Endothelial cell of umbilical vein (primary cell): Measurements from ENCODE around the gene TPCN2.

Source experiments
- EZH2 ChIP-seq: IDR thresholded peaks from 2 replicates; pipeline ENCODE4 v1.6.1; 2012; ENCODE audit warnings: borderline replicate concordance, low read depth, mild to moderate bottlenecking, moderate library complexity, low read length, inconsistent platforms; ENCODE audit not compliant: severe bottlenecking
- FOS ChIP-seq: IDR thresholded peaks from 2 replicates; pipeline ENCODE4 v1.6.1; 2011; ENCODE audit warnings: mild to moderate bottlenecking, low read length, moderate library complexity, borderline replicate concordance; ENCODE audit not compliant: insufficient read depth
- GATA2 ChIP-seq: IDR thresholded peaks from 2 replicates; pipeline ENCODE4 v1.7.0; 2011; ENCODE audit warnings: low read depth, mild to moderate bottlenecking, moderate library complexity, mixed read lengths, low read length; ENCODE audit not compliant: insufficient read length, insufficient read depth
- JUN ChIP-seq: IDR thresholded peaks from 2 replicates; pipeline ENCODE4 v1.6.1; 2011; ENCODE audit warnings: borderline replicate concordance, low read depth; ENCODE audit not compliant: insufficient read length, insufficient read depth
- MYC ChIP-seq: IDR thresholded peaks from one replicate; pipeline ENCODE4 v1.6.1; 2011; ENCODE audit warnings: mild to moderate bottlenecking, low read depth, low read length
- POLR2A ChIP-seq: IDR thresholded peaks from 2 replicates; pipeline ENCODE4 v1.6.1; 2012; ENCODE audit warnings: low read depth, mild to moderate bottlenecking, control low read depth, low read length
- POLR2AphosphoS5 ChIP-seq: IDR thresholded peaks from 2 replicates; pipeline ENCODE4 v1.6.1; 2012; ENCODE audit warnings: low read depth, mild to moderate bottlenecking, control low read depth, low read length, moderate library complexity; ENCODE audit not compliant: insufficient read depth
- TF ChIP-seq, protein P1 (sequence below), 2 donors: IDR thresholded peaks; 1 replicate in 1 of 2; 2 replicates in 1 of 2; pipeline ENCODE4 v1.5.1; 2011; ENCODE audit warnings: low read length in 2 of 2, mild to moderate bottlenecking in 2 of 2, moderate library complexity in 2 of 2, control low read depth in 1 of 2, inconsistent platforms in 1 of 2, low read depth in 1 of 2; ENCODE audit not compliant: insufficient read depth in 1 of 2; ENCODE audit errors: extremely low read depth in 1 of 2
- TF ChIP-seq, protein P2 (sequence below): IDR thresholded peaks from 2 replicates; pipeline ENCODE4 v1.6.1; 2011; ENCODE audit not compliant: insufficient read depth, insufficient read length

DNA sequence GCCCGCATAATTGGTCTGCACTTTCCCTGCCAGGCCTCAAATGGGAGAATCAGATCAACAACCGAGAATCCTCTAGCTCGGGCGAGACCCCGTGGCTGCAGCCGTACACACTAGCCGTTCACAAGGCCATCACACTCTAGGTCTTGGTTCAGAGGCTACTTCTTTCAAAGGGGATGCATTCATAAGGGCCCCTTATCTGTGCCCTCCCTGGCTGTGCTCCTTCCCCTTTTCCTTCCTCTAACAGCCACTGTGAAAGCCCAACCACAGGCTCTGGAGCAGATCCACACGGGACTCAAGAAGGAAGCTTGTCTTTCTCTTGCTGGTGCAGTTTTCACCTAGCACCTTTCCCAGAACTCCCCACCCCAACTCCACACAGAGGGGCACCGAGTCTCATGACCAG, 131.5 kb downstream of the TPCN2 start:
- TF ChIP-seq POLR2AphosphoS5 (no peak), POLR2A (no peak), MYC (no peak), EZH2 (no peak), JUN (no peak), FOS (no peak), GATA2 (no peak)
- TF ChIP-seq, protein P1, sequence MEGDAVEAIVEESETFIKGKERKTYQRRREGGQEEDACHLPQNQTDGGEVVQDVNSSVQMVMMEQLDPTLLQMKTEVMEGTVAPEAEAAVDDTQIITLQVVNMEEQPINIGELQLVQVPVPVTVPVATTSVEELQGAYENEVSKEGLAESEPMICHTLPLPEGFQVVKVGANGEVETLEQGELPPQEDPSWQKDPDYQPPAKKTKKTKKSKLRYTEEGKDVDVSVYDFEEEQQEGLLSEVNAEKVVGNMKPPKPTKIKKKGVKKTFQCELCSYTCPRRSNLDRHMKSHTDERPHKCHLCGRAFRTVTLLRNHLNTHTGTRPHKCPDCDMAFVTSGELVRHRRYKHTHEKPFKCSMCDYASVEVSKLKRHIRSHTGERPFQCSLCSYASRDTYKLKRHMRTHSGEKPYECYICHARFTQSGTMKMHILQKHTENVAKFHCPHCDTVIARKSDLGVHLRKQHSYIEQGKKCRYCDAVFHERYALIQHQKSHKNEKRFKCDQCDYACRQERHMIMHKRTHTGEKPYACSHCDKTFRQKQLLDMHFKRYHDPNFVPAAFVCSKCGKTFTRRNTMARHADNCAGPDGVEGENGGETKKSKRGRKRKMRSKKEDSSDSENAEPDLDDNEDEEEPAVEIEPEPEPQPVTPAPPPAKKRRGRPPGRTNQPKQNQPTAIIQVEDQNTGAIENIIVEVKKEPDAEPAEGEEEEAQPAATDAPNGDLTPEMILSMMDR (IDR thresholded peaks at IDR 0.05; ENCODE audit: extremely low read depth in 1 of 2, insufficient read depth in 1 of 2, low read depth in 1 of 2, low read length in 2 of 2): no peak
- TF ChIP-seq, protein P2, sequence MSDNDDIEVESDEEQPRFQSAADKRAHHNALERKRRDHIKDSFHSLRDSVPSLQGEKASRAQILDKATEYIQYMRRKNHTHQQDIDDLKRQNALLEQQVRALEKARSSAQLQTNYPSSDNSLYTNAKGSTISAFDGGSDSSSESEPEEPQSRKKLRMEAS: no peak
